ENCODE results near the gene ZBTB46.

ZBTB46 gene

GRCh38 chr20:63768591-63769515 lies 62.2 kb downstream of the ZBTB46 start:
- no peaks in the 10 kb centered on the region for H3K27me3 ChIP-seq (ENCODE audit: low read depth, low read length)
- no peaks in the 10 kb centered on the region for H3K4me1 ChIP-seq (ENCODE audit: control insufficient read depth in 1 of 2, insufficient read depth in 2 of 2, low read length in 2 of 2)
- no peaks in the 10 kb centered on the region for H3K9me3 ChIP-seq (ENCODE audit: control insufficient read depth in 1 of 2, low read length in 2 of 2)
- no peak overlapping the region for H3K27ac ChIP-seq (ENCODE audit: low read length)
- H3K4me3 ChIP-seq (ENCODE audit: low read depth in 1 of 2, low read length in 2 of 2): no peak overlapping the region
- H3K36me3 ChIP-seq (ENCODE audit: control insufficient read depth in 1 of 2, insufficient read depth in 2 of 2, low read length in 2 of 2): peaks cover 0 to 8% of the 10 kb centered on the region in 2 donors

- H3K27ac ChIP-seq (ENCODE audit: low read length): no peak overlapping the region
These were observed 63.2 kb downstream of the ZBTB46 start for GRCh38 chr20:63767886-63768285.

DNA sequence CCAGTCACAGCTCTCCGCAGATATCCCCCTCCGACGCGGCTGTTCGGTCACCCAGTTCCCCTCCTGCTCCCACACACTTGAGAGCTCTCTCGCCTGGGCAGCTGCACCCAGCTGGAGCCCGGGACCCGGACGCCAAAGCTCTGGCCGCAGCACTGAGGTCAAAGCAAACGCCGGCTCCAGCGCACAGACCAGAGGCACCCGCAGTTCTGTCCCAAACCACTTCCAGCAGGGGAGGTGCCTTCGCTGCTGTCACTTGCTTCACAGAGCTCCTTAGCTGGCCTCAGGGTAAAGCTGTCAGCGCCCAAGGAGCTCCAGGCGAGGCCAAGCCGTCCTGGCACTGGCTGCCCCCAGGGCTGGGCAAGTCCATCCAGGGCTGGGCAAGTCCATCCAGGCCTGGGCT lies 63.6 kb downstream of the ZBTB46 start:
- no peak overlapping the region for H3K27ac ChIP-seq (ENCODE audit: low read length)
- H3K9me3 ChIP-seq (ENCODE audit: control insufficient read depth in 1 of 2, low read length in 2 of 2): no peaks in the 10 kb centered on the region
- H3K4me1 ChIP-seq (ENCODE audit: control insufficient read depth in 1 of 2, insufficient read depth in 2 of 2, low read length in 2 of 2): no peaks in the 10 kb centered on the region
- no peak overlapping the region for H3K4me3 ChIP-seq (ENCODE audit: low read depth in 1 of 2, low read length in 2 of 2)
- H3K27me3 ChIP-seq (ENCODE audit: low read depth, low read length): no peaks in the 10 kb centered on the region
- peaks cover 0 to 8% of the 10 kb centered on the region in 2 donors for H3K36me3 ChIP-seq (ENCODE audit: control insufficient read depth in 1 of 2, insufficient read depth in 2 of 2, low read length in 2 of 2)

More at GRCh38 chr20:63767886-63768285, 63.2 kb downstream of the ZBTB46 start:
- Histone ChIP-seq H3K9me3 (ENCODE audit: control insufficient read depth in 1 of 2, low read length in 2 of 2) (no peaks in the 10 kb centered on the region), H3K4me3 (ENCODE audit: low read depth in 1 of 2, low read length in 2 of 2) (no peak overlapping the region), H3K36me3 (ENCODE audit: control insufficient read depth in 1 of 2, insufficient read depth in 2 of 2, low read length in 2 of 2) (peaks cover 0 to 8% of the 10 kb centered on the region in 2 donors), H3K4me1 (ENCODE audit: control insufficient read depth in 1 of 2, insufficient read depth in 2 of 2, low read length in 2 of 2) (no peaks in the 10 kb centered on the region), H3K27me3 (ENCODE audit: low read depth, low read length) (no peaks in the 10 kb centered on the region)

DNA sequence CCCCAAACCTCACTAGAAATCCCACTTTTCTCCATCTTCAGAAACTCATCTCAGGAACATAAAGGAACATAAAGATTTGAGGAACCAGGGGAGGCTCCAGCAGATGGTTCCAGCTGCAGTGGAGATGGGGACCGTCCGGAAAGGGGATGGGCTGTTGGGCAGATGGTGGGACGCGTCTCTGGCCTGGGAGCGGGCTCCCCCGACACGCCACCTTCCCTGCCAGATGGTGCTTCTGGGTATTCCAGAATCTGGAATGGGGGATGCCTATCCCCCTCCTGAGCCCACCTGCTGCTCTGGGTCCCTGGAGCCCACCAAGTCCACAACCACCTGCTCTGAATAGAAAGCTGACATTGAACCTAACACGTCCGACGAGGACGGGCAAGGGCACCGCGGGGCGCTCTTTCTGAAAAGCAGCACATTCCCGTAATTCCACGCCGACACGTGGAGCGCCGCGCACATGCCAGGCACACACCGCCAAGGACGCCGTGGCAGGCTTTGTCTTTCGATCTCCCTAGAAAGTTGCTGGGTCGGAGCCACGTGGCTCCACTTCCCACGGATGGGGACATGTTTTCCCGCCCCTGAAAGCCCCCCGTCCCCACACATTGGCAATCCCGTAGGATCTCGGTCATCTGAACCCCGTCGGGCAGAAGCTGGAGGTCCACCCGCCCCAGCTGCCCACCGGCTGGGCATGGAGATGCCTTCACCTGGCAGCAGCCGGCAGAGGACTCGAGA lies 64.2 kb downstream of the ZBTB46 start:
- H3K36me3 ChIP-seq (ENCODE audit: control insufficient read depth in 1 of 2, insufficient read depth in 2 of 2, low read length in 2 of 2): peaks cover 0 to 8% of the 10 kb centered on the region in 2 donors
- no peaks in the 10 kb centered on the region for H3K27me3 ChIP-seq (ENCODE audit: low read depth, low read length)
- no peak overlapping the region for H3K27ac ChIP-seq (ENCODE audit: low read length)

GRCh38 chr20:63765902-63766301 lies 65.2 kb downstream of the ZBTB46 start:
- Histone ChIP-seq H3K27ac (ENCODE audit: low read length) (no peak overlapping the region), H3K36me3 (ENCODE audit: control insufficient read depth in 1 of 2, insufficient read depth in 2 of 2, low read length in 2 of 2) (peaks cover 0 to 8% of the 10 kb centered on the region in 2 donors)

More for the DNA sequence above, 64.2 kb downstream of the ZBTB46 start:
- no peaks in the 10 kb centered on the region for H3K9me3 ChIP-seq (ENCODE audit: control insufficient read depth in 1 of 2, low read length in 2 of 2)
- H3K4me1 ChIP-seq (ENCODE audit: control insufficient read depth in 1 of 2, insufficient read depth in 2 of 2, low read length in 2 of 2): no peaks in the 10 kb centered on the region
- no peak overlapping the region for H3K4me3 ChIP-seq (ENCODE audit: low read depth in 1 of 2, low read length in 2 of 2)

GRCh38 chr20:63765082-63765873 lies 65.8 kb downstream of the ZBTB46 start:
- Histone ChIP-seq H3K27me3 (ENCODE audit: low read depth, low read length) (no peaks in the 10 kb centered on the region), H3K9me3 (ENCODE audit: control insufficient read depth in 1 of 2, low read length in 2 of 2) (no peaks in the 10 kb centered on the region), H3K4me1 (ENCODE audit: control insufficient read depth in 1 of 2, insufficient read depth in 2 of 2, low read length in 2 of 2) (no peaks in the 10 kb centered on the region), H3K27ac (ENCODE audit: low read length) (no peak overlapping the region), H3K36me3 (ENCODE audit: control insufficient read depth in 1 of 2, insufficient read depth in 2 of 2, low read length in 2 of 2) (peaks cover 0 to 8% of the 10 kb centered on the region in 2 donors), H3K4me3 (ENCODE audit: low read depth in 1 of 2, low read length in 2 of 2) (no peak overlapping the region)

More at GRCh38 chr20:63765902-63766301, 65.2 kb downstream of the ZBTB46 start:
- Histone ChIP-seq H3K4me3 (ENCODE audit: low read depth in 1 of 2, low read length in 2 of 2) (no peak overlapping the region), H3K9me3 (ENCODE audit: control insufficient read depth in 1 of 2, low read length in 2 of 2) (no peaks in the 10 kb centered on the region), H3K4me1 (ENCODE audit: control insufficient read depth in 1 of 2, insufficient read depth in 2 of 2, low read length in 2 of 2) (no peaks in the 10 kb centered on the region), H3K27me3 (ENCODE audit: low read depth, low read length) (no peaks in the 10 kb centered on the region)

DNA sequence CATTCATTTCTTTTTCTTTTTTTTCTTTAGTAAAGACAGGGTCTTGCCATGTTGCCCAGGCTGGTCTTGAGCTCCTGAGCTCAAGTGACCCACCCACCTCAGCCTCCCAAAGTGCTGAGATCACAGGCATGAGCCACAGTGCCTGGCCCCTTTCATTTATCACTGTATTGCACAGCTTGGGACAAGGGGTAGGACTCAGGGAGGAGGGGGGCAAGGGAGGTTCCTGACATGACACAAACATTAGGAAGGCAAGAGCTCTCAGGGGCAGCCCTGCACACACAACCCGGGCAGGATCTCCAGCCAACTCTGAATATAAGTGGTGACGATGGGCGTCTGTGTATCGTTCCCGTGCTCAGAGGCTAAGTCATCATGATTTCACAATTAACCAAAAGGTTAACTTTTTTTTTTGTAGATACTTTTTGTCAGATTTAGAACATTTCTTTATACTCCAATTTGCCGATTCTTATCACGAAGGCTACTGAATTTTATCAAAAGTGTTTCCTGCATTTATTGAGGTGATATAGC lies 71.6 kb downstream of the ZBTB46 start:
- Histone ChIP-seq H3K27ac (ENCODE audit: low read length) (no peak overlapping the region), H3K4me3 (ENCODE audit: low read depth in 1 of 2, low read length in 2 of 2) (no peak overlapping the region), H3K4me1 (ENCODE audit: control insufficient read depth in 1 of 2, insufficient read depth in 2 of 2, low read length in 2 of 2) (no peaks in the 10 kb centered on the region), H3K36me3 (ENCODE audit: control insufficient read depth in 1 of 2, insufficient read depth in 2 of 2, low read length in 2 of 2) (no peaks in the 10 kb centered on the region), H3K27me3 (ENCODE audit: low read depth, low read length) (no peaks in the 10 kb centered on the region), H3K9me3 (ENCODE audit: control insufficient read depth in 1 of 2, low read length in 2 of 2) (no peaks in the 10 kb centered on the region)

GRCh38 chr20:63758152-63758551 lies 72.9 kb downstream of the ZBTB46 start:
- Histone ChIP-seq H3K27me3 (ENCODE audit: low read depth, low read length) (no peaks in the 10 kb centered on the region), H3K27ac (ENCODE audit: low read length) (no peak overlapping the region)

GRCh38 chr20:63756648-63756991 lies 74.4 kb downstream of the ZBTB46 start:
- Histone ChIP-seq H3K27me3 (ENCODE audit: low read depth, low read length) (no peaks in the 10 kb centered on the region), H3K27ac (ENCODE audit: low read length) (no peak overlapping the region), H3K36me3 (ENCODE audit: control insufficient read depth in 1 of 2, insufficient read depth in 2 of 2, low read length in 2 of 2) (peaks cover 0 to 7% of the 10 kb centered on the region in 2 donors), H3K4me3 (ENCODE audit: low read depth in 1 of 2, low read length in 2 of 2) (no peak overlapping the region), H3K9me3 (ENCODE audit: control insufficient read depth in 1 of 2, low read length in 2 of 2) (no peaks in the 10 kb centered on the region), H3K4me1 (ENCODE audit: control insufficient read depth in 1 of 2, insufficient read depth in 2 of 2, low read length in 2 of 2) (no peaks in the 10 kb centered on the region)

More at GRCh38 chr20:63758152-63758551, 72.9 kb downstream of the ZBTB46 start:
- Histone ChIP-seq H3K4me3 (ENCODE audit: low read depth in 1 of 2, low read length in 2 of 2) (no peak overlapping the region), H3K36me3 (ENCODE audit: control insufficient read depth in 1 of 2, insufficient read depth in 2 of 2, low read length in 2 of 2) (no peaks in the 10 kb centered on the region), H3K9me3 (ENCODE audit: control insufficient read depth in 1 of 2, low read length in 2 of 2) (no peaks in the 10 kb centered on the region), H3K4me1 (ENCODE audit: control insufficient read depth in 1 of 2, insufficient read depth in 2 of 2, low read length in 2 of 2) (no peaks in the 10 kb centered on the region)

DNA sequence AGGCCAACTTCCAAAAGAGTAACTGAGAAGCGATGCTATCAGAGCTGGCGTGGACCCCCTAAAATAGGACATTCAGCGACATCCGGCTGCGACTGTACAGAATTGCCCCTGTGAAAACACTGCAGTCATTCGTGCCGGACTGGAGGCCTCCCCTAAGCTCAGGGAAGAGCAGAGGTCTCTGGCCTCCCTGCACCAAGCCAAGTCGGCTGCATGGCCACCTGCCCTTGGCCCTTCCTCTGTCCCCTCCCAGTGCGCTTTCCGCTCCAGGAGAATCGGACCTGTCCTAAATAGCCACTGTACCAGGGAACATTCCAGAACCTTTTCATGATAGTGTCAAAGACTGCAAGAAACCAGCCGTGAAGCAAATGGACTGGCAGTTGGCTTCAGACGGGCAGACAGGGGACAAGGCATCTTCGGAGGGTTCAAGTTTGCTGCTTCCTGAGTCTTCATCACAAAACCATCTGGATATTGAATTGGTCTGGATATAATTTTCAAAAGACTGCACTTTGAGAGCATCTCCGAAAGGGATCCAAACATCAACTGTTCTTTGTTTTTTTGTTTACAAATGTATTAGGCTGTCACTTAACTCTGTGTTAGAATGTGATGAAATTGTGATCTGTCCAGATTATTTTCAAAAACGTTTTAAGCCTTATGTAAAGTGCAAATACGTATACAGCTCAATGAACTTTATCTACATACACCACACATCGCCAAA lies 75.0 kb downstream of the ZBTB46 start:
- Histone ChIP-seq H3K4me1 (ENCODE audit: control insufficient read depth in 1 of 2, insufficient read depth in 2 of 2, low read length in 2 of 2) (no peaks in the 10 kb centered on the region), H3K27ac (ENCODE audit: low read length) (no peak overlapping the region), H3K36me3 (ENCODE audit: control insufficient read depth in 1 of 2, insufficient read depth in 2 of 2, low read length in 2 of 2) (peaks cover 0 to 7% of the 10 kb centered on the region in 2 donors), H3K27me3 (ENCODE audit: low read depth, low read length) (no peaks in the 10 kb centered on the region), H3K9me3 (ENCODE audit: control insufficient read depth in 1 of 2, low read length in 2 of 2) (no peaks in the 10 kb centered on the region), H3K4me3 (ENCODE audit: low read depth in 1 of 2, low read length in 2 of 2) (no peak overlapping the region)

Measured in muscle layer of duodenum (tissue), 2 donors.